ENCODE results near the gene PARVG. TPM values are rescaled to one million over a fixed set of nuclear protein-coding genes. Genes with fewer than 3 reads are reported as not detected.

The PARVG gene
- total RNA-seq, 1 donor from 2014 or later: 65.9 TPM

DNA sequence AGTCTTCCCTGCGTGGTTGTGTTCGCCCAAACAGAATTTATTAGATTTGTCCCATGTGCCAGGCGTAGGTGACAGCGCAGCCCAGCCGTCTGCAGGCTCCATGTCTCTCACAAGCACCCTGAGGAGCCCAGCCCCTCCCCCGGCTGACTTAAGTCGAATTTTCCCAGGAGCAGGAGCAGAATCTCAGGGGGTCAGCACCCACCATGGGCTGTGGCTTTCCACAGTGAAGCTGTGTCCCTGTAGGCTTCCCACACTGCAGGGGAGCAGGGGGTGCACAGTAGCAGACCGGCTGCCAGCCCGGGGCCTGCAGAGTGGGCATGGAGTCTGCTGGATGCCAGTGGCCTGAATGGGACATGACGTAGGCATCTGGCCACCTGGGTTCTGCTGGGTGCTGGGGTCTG is 16.0 kb downstream of the PARVG start:
- H3K27ac ChIP-seq: no peak overlapping the region
- TF ChIP-seq, protein P1, sequence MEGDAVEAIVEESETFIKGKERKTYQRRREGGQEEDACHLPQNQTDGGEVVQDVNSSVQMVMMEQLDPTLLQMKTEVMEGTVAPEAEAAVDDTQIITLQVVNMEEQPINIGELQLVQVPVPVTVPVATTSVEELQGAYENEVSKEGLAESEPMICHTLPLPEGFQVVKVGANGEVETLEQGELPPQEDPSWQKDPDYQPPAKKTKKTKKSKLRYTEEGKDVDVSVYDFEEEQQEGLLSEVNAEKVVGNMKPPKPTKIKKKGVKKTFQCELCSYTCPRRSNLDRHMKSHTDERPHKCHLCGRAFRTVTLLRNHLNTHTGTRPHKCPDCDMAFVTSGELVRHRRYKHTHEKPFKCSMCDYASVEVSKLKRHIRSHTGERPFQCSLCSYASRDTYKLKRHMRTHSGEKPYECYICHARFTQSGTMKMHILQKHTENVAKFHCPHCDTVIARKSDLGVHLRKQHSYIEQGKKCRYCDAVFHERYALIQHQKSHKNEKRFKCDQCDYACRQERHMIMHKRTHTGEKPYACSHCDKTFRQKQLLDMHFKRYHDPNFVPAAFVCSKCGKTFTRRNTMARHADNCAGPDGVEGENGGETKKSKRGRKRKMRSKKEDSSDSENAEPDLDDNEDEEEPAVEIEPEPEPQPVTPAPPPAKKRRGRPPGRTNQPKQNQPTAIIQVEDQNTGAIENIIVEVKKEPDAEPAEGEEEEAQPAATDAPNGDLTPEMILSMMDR (IDR thresholded peaks at IDR 0.05): no peak
- DNase-seq: peak; percentile 56
- no peak overlapping the region for H3K4me3 ChIP-seq
- intact Hi-C loops (cut with DNase I): no loop called here
- ATAC-seq: no peak
- H3K9me3 ChIP-seq: no peaks in the 10 kb centered on the region
- H3K4me1 ChIP-seq: no peaks in the 10 kb centered on the region
- no peaks in the 10 kb centered on the region for H3K36me3 ChIP-seq
- H3K27me3 ChIP-seq: peaks cover 4% of the 10 kb centered on the region

DNA sequence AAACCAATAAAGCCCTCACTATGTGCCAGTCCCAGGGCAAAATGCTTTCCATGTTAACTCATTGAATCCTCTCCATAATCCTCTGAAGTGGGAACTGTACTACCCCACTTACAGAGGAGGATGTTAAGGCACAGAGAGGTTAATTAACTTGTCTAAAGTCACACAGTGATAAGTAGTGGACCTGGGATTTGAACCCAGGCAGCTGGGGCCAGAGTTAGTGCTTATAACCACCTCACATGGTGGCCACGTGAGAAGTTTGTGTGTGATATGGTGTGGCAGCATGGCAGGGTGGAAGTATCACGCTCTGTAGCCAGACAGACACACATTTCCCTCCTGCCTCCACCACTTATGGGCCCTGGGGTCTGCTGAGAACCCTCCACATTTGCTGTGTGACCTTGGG is 16.5 kb downstream of the PARVG start:
- Histone ChIP-seq H3K27ac (no peak overlapping the region), H3K27me3 (peaks cover 4% of the 10 kb centered on the region), H3K9me3 (no peaks in the 10 kb centered on the region), H3K4me1 (no peaks in the 10 kb centered on the region), H3K4me3 (no peak overlapping the region), H3K36me3 (no peaks in the 10 kb centered on the region)
- TF ChIP-seq, protein P1 (IDR thresholded peaks at IDR 0.05): no peak
- DNase-seq: no peak
- intact Hi-C loops (cut with DNase I): no loop called here
- no peak for ATAC-seq

DNA sequence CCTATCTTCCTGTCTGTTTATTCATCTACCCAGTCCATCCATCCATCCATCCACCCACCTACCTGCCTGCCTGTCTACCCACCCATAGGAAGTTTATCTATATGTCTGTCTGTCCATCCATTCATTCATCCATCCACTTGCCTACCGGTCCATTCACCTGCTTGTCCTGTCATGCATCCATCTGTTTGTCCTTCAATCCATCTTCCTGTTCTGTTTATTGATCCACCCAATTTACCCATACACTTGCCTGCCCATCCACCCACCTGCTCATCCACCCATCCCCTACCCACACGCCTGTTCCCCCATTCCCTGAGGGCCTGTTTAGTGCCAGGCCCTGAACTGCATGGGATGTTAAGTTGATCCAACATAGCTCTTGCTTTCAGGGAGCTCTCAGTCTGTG is 18.4 kb downstream of the PARVG start:
- no peak overlapping the region for H3K27ac ChIP-seq
- intact Hi-C loops (cut with DNase I): no loop called here
- H3K27me3 ChIP-seq: peaks cover 4% of the 10 kb centered on the region
- TF ChIP-seq, protein P1 (IDR thresholded peaks at IDR 0.05): no peak
- H3K9me3 ChIP-seq: no peaks in the 10 kb centered on the region
- no peaks in the 10 kb centered on the region for H3K4me1 ChIP-seq
- ATAC-seq (no peak), DNase-seq (no peak)
- H3K4me3 ChIP-seq: no peak overlapping the region
- no peaks in the 10 kb centered on the region for H3K36me3 ChIP-seq

DNA sequence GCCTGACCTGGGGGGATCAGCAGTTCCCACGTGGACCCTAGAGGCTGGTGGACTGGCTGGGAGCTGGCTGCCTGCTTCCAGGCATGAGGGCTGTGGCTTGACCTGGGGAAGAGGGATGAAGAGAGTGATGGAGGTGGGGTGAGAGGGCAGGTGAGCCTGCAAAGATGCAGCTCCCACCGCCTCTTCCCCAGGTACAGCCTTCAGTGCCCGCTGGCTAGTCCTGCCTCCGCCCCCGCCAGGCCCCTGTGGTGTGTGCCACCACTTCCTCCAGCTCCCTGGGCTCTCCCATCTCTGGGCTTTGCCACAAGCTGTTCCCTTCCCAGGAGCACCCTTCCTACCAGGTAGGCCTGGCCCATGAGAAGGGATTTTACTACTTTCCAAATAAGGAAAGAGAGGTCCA is 19.1 kb downstream of the PARVG start:
- TF ChIP-seq, protein P1 (IDR thresholded peaks at IDR 0.05): no peak
- H3K4me3 ChIP-seq: no peak overlapping the region
- DNase-seq (no peak), ATAC-seq (no peak)
- no peaks in the 10 kb centered on the region for H3K36me3 ChIP-seq
- H3K9me3 ChIP-seq: no peaks in the 10 kb centered on the region
- no peaks in the 10 kb centered on the region for H3K4me1 ChIP-seq
- H3K27me3 ChIP-seq: peaks cover 4% of the 10 kb centered on the region
- intact Hi-C loops (cut with DNase I): no loop called here
- H3K27ac ChIP-seq: no peak overlapping the region

DNA sequence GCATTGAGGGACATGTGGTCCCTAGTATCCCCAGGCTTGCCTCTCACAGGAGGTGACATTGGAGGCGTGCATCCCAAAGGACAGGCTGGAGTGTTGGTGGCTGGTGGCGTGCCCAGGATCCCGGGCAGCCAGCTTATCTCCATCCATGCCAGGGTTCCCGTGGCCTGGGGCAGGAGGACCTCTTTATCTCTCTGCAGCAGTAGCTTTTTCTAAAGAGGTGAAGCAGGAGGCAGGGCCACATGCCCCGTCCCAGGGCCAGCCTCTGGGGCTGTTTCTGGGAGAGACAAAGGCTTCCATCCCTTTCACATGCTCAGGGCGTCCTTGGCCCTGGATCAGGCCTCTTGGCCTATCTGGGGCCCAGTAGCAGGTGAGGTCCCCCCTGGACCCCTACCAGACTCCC is 19.7 kb downstream of the PARVG start:
- intact Hi-C loops (cut with DNase I): no loop called here
- no peak overlapping the region for H3K4me3 ChIP-seq
- H3K4me1 ChIP-seq: no peaks in the 10 kb centered on the region
- TF ChIP-seq, protein P1 (IDR thresholded peaks at IDR 0.05): no peak
- H3K27me3 ChIP-seq: peaks cover 4% of the 10 kb centered on the region
- ATAC-seq: no peak
- no peaks in the 10 kb centered on the region for H3K9me3 ChIP-seq
- no peak for DNase-seq
- no peaks in the 10 kb centered on the region for H3K36me3 ChIP-seq
- no peak overlapping the region for H3K27ac ChIP-seq

DNA sequence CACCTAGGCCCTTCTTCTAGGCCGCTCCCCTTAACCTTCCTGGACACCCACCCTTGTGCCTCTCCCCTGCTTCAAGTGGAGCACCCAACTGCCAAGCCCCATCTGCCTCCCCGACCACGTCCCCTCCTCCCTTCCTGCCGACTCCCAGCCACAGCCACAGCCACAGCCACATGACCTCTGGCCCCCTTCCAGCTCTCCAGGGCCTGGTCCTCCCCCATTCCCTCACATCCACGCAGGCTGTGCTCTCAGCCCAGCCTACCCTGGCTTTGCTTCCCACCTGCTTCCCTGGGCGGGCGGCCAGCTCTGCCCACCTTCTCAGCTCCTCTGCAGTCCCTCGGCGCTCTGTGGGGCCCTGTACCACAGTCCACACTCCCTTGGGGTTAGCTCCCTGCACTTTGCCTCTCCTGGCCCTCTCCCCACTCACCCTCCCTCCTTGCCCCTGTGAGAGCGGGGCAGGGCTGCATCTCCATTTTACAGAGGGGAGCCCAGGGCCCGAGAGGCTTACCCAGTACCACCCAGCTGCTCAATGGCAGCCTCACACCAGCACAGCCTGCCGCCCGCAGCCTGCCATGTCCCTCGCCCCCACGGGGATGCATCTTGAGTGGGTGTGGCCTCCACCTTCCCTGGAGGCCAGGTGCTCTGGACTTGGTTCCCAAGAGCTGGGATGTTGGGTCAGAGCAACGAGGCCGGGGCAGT is 20.3 kb downstream of the PARVG start:
- intact Hi-C loops (cut with DNase I): no loop called here
- H3K9me3 ChIP-seq: no peaks in the 10 kb centered on the region
- H3K4me3 ChIP-seq: no peak overlapping the region
- H3K4me1 ChIP-seq: no peaks in the 10 kb centered on the region
- TF ChIP-seq, protein P1 (IDR thresholded peaks at IDR 0.05): no peak
- no peaks in the 10 kb centered on the region for H3K36me3 ChIP-seq
- DNase-seq: no peak
- ATAC-seq: no peak
- peaks cover 4% of the 10 kb centered on the region for H3K27me3 ChIP-seq
- no peak overlapping the region for H3K27ac ChIP-seq

All from upper lobe of right lung (tissue), 1 donor.